Measurements from ENCODE around the gene TRMT112.
"Not testable (repeated sequence)": the region's sequence is repeated elsewhere in the genome, so short reads cannot be mapped to it uniquely, and the experiment has no call there.

DNA sequence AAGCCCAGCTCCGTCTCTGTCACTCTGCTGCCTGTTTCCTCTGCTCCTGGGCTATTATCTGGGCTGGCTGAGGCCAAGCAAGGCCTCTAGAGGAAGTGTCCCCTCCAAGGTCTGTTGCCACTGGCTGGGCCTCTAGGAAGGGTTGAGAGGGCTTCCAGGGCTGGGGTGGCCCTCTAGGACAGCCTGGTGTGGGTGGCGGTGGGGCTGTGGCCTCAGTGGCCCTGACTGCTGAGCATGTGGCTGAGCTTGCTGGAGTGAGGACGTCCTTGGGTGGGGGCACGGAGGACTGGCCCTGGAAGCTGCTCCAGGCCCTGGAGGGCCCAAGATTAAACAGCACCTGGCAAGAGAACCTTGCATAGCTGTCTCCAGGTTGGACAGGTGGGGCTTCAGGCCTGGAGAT is 6.6 kb upstream of the TRMT112 start:
- TF ChIP-seq EZH2 (IDR thresholded peaks at IDR 0.05; ENCODE audit: borderline replicate concordance, insufficient read depth, low read length, poor library complexity, severe bottlenecking); POLR2AphosphoS5 (IDR thresholded peaks at IDR 0.05): not testable (repeated sequence)
